H1 (cell line): ENCODE measurements around the gene METTL14. TPM values are rescaled to one million over a fixed set of nuclear protein-coding genes. Genes with fewer than 3 reads are reported as not detected.

Experiments
- CTCF ChIA-PET: fragments of 300-600 bp; sonication (Branson Sonifier 250); formaldehyde crosslinking; loops from one replicate; lab custom pipeline; 2021; ENCODE audit not compliant: partially characterized antibody; lab: Charles Lee
- POLR2A ChIA-PET: fragments of 300-600 bp; sonication (Branson Sonifier 250); formaldehyde crosslinking; loops from one replicate; lab custom pipeline; 2021; ENCODE audit warnings: inconsistent platforms; ENCODE audit not compliant: partially characterized antibody; lab: Charles Lee
- DNase-seq, 2 experiments: peaks; one replicate each; pipeline versions ENCODE4 v3.0.0 to v3.0.0-alpha.2; 2010 to 2022; ENCODE audit warnings: low spot score in 2 of 2, low read depth in 1 of 2, mixed read lengths in 1 of 2
- FAIRE-seq: peaks from 2 replicates; lab custom pipeline; 2011; peaks lifted over from hg19 to GRCh38; lab: Jason Lieb, UNC
- H2AFZ ChIP-seq: 2 replicates; pipeline ENCODE4 v1.8.1; 2012; ENCODE audit warnings: low read length, inconsistent platforms
- H2AK5ac ChIP-seq: 2 replicates; pipeline ENCODE4 v1.6.1; 2013; ENCODE audit warnings: low read depth, low read length
- H2BK120ac ChIP-seq: replicated peaks from 2 replicates; pipeline ENCODE3; 2013; ENCODE audit warnings: low read depth, low read length, inconsistent platforms
- H2BK12ac ChIP-seq: 2 replicates; pipeline ENCODE4 v1.6.1; 2013; ENCODE audit warnings: low read depth, low read length
- H2BK15ac ChIP-seq: 2 replicates; pipeline ENCODE4 v1.6.1; 2013; ENCODE audit warnings: low read length
- H2BK20ac ChIP-seq: 2 replicates; pipeline ENCODE4 v1.6.1; 2013; ENCODE audit warnings: low read length
- H2BK5ac ChIP-seq: 2 replicates; pipeline ENCODE4 v1.6.1; 2013; ENCODE audit warnings: low read depth, low read length
- H3K14ac ChIP-seq: 2 replicates; pipeline ENCODE4 v1.6.1; 2013; ENCODE audit warnings: inconsistent platforms; ENCODE audit not compliant: insufficient read length
- H3K18ac ChIP-seq: 2 replicates; pipeline ENCODE4 v1.6.1; 2013; ENCODE audit warnings: low read length; ENCODE audit errors: extremely low read depth
- H3K23ac ChIP-seq: 2 replicates; pipeline ENCODE4 v1.6.1; 2013; ENCODE audit warnings: inconsistent platforms; ENCODE audit not compliant: insufficient read length
- H3K23me2 ChIP-seq: 2 replicates; pipeline ENCODE4 v1.6.1; 2013; ENCODE audit warnings: low read depth, low read length
- H3K27ac ChIP-seq: 2 replicates; pipeline ENCODE4 v1.6.1; 2011; ENCODE audit warnings: low read depth, low read length, inconsistent platforms
- H3K27me3 ChIP-seq, 4 experiments: replicated peaks in 1 of 4; 1 replicate in 1 of 4; 2 replicates in 3 of 4; pipeline versions ENCODE4 v1.6.1 to v1.8.1; 2011 to 2013; ENCODE audit warnings: low read length in 3 of 4, mild to moderate bottlenecking in 3 of 4, inconsistent platforms in 2 of 4, mixed read lengths in 2 of 4, moderate library complexity in 1 of 4; ENCODE audit not compliant: control insufficient read depth in 3 of 4, insufficient read depth in 3 of 4; ENCODE audit errors: extremely low read depth in 1 of 4
- H3K36me3 ChIP-seq, 4 experiments: 2 replicates each; pipeline versions ENCODE4 v1.6.1 to v1.8.1; 2011 to 2013; ENCODE audit warnings: mild to moderate bottlenecking in 4 of 4, low read length in 3 of 4, moderate library complexity in 2 of 4, control low read depth in 1 of 4, inconsistent platforms in 1 of 4; ENCODE audit not compliant: insufficient read depth in 4 of 4, control insufficient read depth in 2 of 4
- H3K4ac ChIP-seq: replicated peaks from 2 replicates; pipeline ENCODE3; 2013; ENCODE audit warnings: low read length, low read depth, mixed read lengths, inconsistent platforms; ENCODE audit not compliant: insufficient read length
- H3K4me1 ChIP-seq, 4 experiments: replicated peaks in 1 of 4; 1 replicate in 1 of 4; 2 replicates in 3 of 4; pipeline versions ENCODE4 v1.6.1 to v1.8.1; 2011 to 2013; ENCODE audit warnings: low read length in 3 of 4, inconsistent platforms in 2 of 4, mixed read lengths in 1 of 4; ENCODE audit not compliant: insufficient read depth in 4 of 4, control insufficient read depth in 3 of 4
- H3K4me2 ChIP-seq, 2 experiments: 2 replicates each; pipeline versions ENCODE4 v1.6.1 to v1.8.1; 2011 to 2013; ENCODE audit warnings: low read depth in 2 of 2, low read length in 2 of 2, control low read depth in 1 of 2, inconsistent platforms in 1 of 2, mild to moderate bottlenecking in 1 of 2; ENCODE audit not compliant: insufficient read depth in 1 of 2
- H3K4me3 ChIP-seq, 4 experiments: fragments of 200-600, 300-600 bp in 1 of 4; sonication (generic), shearing (Covaris generic), sonication (Bioruptor Twin) in 1 of 4; 2 replicates each; pipeline versions ENCODE4 v1.5.1 to v1.8.1; 2011 to 2016; ENCODE audit warnings: low read length in 4 of 4, low read depth in 3 of 4, control low read depth in 2 of 4, inconsistent platforms in 2 of 4, mild to moderate bottlenecking in 2 of 4, mixed read lengths in 1 of 4, moderate library complexity in 1 of 4; ENCODE audit not compliant: insufficient read depth in 2 of 4; ENCODE audit errors: extremely low read depth in 1 of 4
- H3K56ac ChIP-seq: replicated peaks from 2 replicates; pipeline ENCODE3; 2013; ENCODE audit warnings: low read depth, mild to moderate bottlenecking, mixed read lengths, low read length, inconsistent platforms; ENCODE audit not compliant: insufficient read length
- H3K79me1 ChIP-seq: 2 replicates; pipeline ENCODE4 v1.6.1; 2013; ENCODE audit warnings: low read depth, low read length, control low read depth
- H3K79me2 ChIP-seq, 2 experiments: 2 replicates each; pipeline versions ENCODE4 v1.6.1 to v1.8.1; 2012 to 2013; ENCODE audit warnings: low read length in 2 of 2, mild to moderate bottlenecking in 2 of 2, inconsistent platforms in 1 of 2; ENCODE audit not compliant: insufficient read depth in 2 of 2, control insufficient read depth in 1 of 2
- H3K9ac ChIP-seq, 4 experiments: replicated peaks in 1 of 4; 1 replicate in 1 of 4; 2 replicates in 3 of 4; pipeline versions ENCODE4 v1.6.1 to v1.8.1; 2011 to 2013; ENCODE audit warnings: low read depth in 3 of 4, low read length in 3 of 4, control low read depth in 2 of 4, mild to moderate bottlenecking in 2 of 4, moderate library complexity in 2 of 4, inconsistent platforms in 1 of 4; ENCODE audit errors: extremely low read depth in 1 of 4
- H3K9me3 ChIP-seq, 2 experiments: 2 replicates each; pipeline versions ENCODE4 v1.6.1 to v1.8.1; 2012 to 2013; ENCODE audit warnings: mild to moderate bottlenecking in 2 of 2, moderate library complexity in 2 of 2, control low read depth in 1 of 2, inconsistent platforms in 1 of 2, low read depth in 1 of 2, low read length in 1 of 2, mixed read lengths in 1 of 2; ENCODE audit not compliant: insufficient read depth in 2 of 2
- H4K20me1 ChIP-seq, 2 experiments: replicated peaks in 1 of 2; 2 replicates each; pipeline versions ENCODE3 to v1.8.1; 2011 to 2013; ENCODE audit warnings: inconsistent platforms in 2 of 2, low read length in 2 of 2, mild to moderate bottlenecking in 1 of 2; ENCODE audit not compliant: insufficient read depth in 2 of 2, control insufficient read depth in 1 of 2
- H4K5ac ChIP-seq: 2 replicates; pipeline ENCODE4 v1.6.1; 2013; ENCODE audit warnings: low read length, low read depth, mixed read lengths, inconsistent platforms; ENCODE audit not compliant: insufficient read length
- H4K8ac ChIP-seq: 2 replicates; pipeline ENCODE4 v1.8.0; 2013; ENCODE audit warnings: mild to moderate bottlenecking, moderate library complexity, low read length, inconsistent platforms; ENCODE audit not compliant: insufficient read depth; ENCODE audit errors: extremely low read depth
- H4K91ac ChIP-seq: replicated peaks from 2 replicates; pipeline ENCODE3; 2013; ENCODE audit warnings: low read length, mixed read lengths, inconsistent platforms; ENCODE audit not compliant: insufficient read length
- BRCA1 ChIP-seq: IDR thresholded peaks from 2 replicates; pipeline ENCODE4 v1.6.1; 2012; ENCODE audit warnings: low read depth, low read length, improper control_type of control experiment
- FOSL1 ChIP-seq: IDR thresholded peaks from 2 replicates; pipeline ENCODE4 v1.6.1; 2011; ENCODE audit warnings: mild to moderate bottlenecking, low read depth, low read length, moderate library complexity; ENCODE audit not compliant: insufficient read depth
- HDAC2 ChIP-seq, 2 experiments: fragments of 300-600 bp in 1 of 2; sonication (generic) in 1 of 2; IDR thresholded peaks; 2 replicates each; pipeline ENCODE4 v1.6.1; 2011 to 2012; ENCODE audit warnings: low read depth in 2 of 2, low read length in 2 of 2, mild to moderate bottlenecking in 2 of 2, moderate library complexity in 2 of 2, borderline replicate concordance in 1 of 2, inconsistent platforms in 1 of 2
- HDAC6 ChIP-seq: IDR thresholded peaks from one replicate; pipeline ENCODE4 v1.7.1; 2012; ENCODE audit warnings: low read depth, mild to moderate bottlenecking, inconsistent platforms, low read length, moderate library complexity
- JUN ChIP-seq: IDR thresholded peaks from 2 replicates; pipeline ENCODE4 v1.6.1; 2011; ENCODE audit warnings: low read depth, mild to moderate bottlenecking, improper control_type of control experiment, low read length
- POLR2A ChIP-seq, 2 experiments: IDR thresholded peaks; 1 replicate in 1 of 2; 2 replicates in 1 of 2; pipeline ENCODE4 v1.6.1; 2011; ENCODE audit warnings: low read depth in 2 of 2, low read length in 2 of 2, mild to moderate bottlenecking in 2 of 2; ENCODE audit errors: control extremely low read depth in 1 of 2
- SP4 ChIP-seq: IDR thresholded peaks from 2 replicates; pipeline ENCODE4 v1.6.1; 2012; ENCODE audit warnings: low read length, inconsistent platforms
- SUZ12 ChIP-seq: fragments of 200-600 bp; sonication (generic); IDR thresholded peaks from 2 replicates; pipeline ENCODE4 v1.6.1; 2012; ENCODE audit warnings: mild to moderate bottlenecking, inconsistent platforms, low read length, moderate library complexity, mixed read lengths
- TAF1 ChIP-seq: IDR thresholded peaks from 2 replicates; pipeline ENCODE4 v1.6.1; 2011; ENCODE audit warnings: mild to moderate bottlenecking, low read depth, low read length
- TBP ChIP-seq: IDR thresholded peaks from 2 replicates; pipeline ENCODE4 v1.6.1; 2011; ENCODE audit warnings: low read depth, low read length, improper control_type of control experiment
- TCF12 ChIP-seq: IDR thresholded peaks from 2 replicates; pipeline ENCODE4 v1.6.1; 2011; ENCODE audit warnings: low read depth, mild to moderate bottlenecking, low read length
- TEAD4 ChIP-seq: IDR thresholded peaks from 2 replicates; pipeline ENCODE4 v1.6.1; 2012; ENCODE audit warnings: low read depth, low read length, inconsistent platforms, mixed read lengths
- WGBS, 2 experiments: shearing (Covaris generic) in 1 of 2; methylation state at CpG; one replicate each; pipeline versions ENCODE4 v1.1.6 to v1.1.7; 2013 to 2015; ENCODE audit warnings: low lambda C conversion rate in 2 of 2, mixed read lengths in 2 of 2, inconsistent platforms in 1 of 2, low coverage in 1 of 2, missing lambda C conversion rate in 1 of 2; ENCODE audit not compliant: insufficient replicate concordance in 2 of 2, insufficient coverage in 1 of 2, insufficient read length in 1 of 2; ENCODE audit errors: extremely low coverage in 1 of 2, missing lambda C conversion rate in 1 of 2; 5-methylcytosine and 5-hydroxymethylcytosine counted together
- polyA plus RNA-seq, 7 experiments: library from polyadenylated mRNA; depleted of rRNA in 3 of 7; stranded (reverse) in 5 of 7; unstranded in 2 of 7; fragments of >200 nt in 5 of 7; fragments of 200-250 nt in 2 of 7; gene quantifications; 1 replicate in 5 of 7; 2 replicates in 1 of 7; 4 replicates in 1 of 7; pipeline versions ENCODE4 v1.2.1 to v1.2.3, GENCODE V29; 2011 to 2013; ENCODE audit warnings: missing spikeins in 2 of 7, mixed read lengths in 2 of 7
- total RNA-seq: library from RNA; stranded (reverse); fragmentation: NEBNext Ultra II Directional; extraction: Animal tissue kit (Norgen Biotek cat#: 25700); gene quantifications from 2 replicates; pipeline ENCODE4 v1.2.1, GENCODE V29; 2021
- TF ChIP-seq, protein P1 (sequence below), 3 experiments: IDR thresholded peaks; 1 replicate in 2 of 3; 2 replicates in 1 of 3; pipeline versions ENCODE4 v1.5.1 to v1.6.1; 2011; ENCODE audit warnings: low read length in 3 of 3, mild to moderate bottlenecking in 3 of 3, inconsistent platforms in 2 of 3, low read depth in 1 of 3, moderate library complexity in 1 of 3; ENCODE audit not compliant: insufficient read depth in 1 of 3; ENCODE audit errors: control extremely low read depth in 1 of 3

The METTL14 gene
- total and polyA plus RNA-seq, 2 of the 8 experiments (the other 6 are each of a cell fraction or from before 2014, with no cell fraction given), result 8.8 to 57.3 TPM

DNA sequence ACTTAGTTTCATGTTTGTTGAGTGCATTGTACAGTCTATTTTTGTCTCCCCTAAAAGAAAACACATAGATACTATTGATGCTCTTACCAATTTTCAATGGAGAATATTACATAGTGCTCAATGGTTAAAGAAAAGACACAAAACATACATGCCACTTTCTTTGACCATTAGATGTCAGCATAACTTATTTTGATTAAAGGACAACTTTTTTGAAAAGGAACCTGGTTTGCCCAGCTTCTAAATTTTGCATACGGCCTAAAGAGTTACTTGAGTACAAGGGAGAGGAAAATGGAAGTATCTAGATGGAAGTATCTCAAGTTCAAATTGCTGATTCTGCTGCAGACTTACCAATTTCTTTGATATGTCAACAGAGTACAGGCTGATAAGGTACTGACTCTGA lies 68.5 kb downstream of the METTL14 start:
- Histone ChIP-seq H3K27me3 (no peaks in the 10 kb centered on the region), H3K18ac (no peak overlapping the region), H3K14ac (no peak overlapping the region), H3K23me2 (no peaks in the 10 kb centered on the region), H3K79me1 (no peaks in the 10 kb centered on the region), H3K4me2 (no peak overlapping the region), H3K4ac (no peak overlapping the region), H2BK12ac (no peak overlapping the region), H4K20me1 (no peaks in the 10 kb centered on the region), H2AFZ (no peak overlapping the region), H2BK15ac (no peak overlapping the region), H3K27ac (no peak overlapping the region), H3K36me3 (peaks cover 4 to 37% (median 19%) of the 10 kb centered on the region in 4 experiments; a peak in 7 of 8 replicates), H4K8ac (no peak overlapping the region), H3K4me3 (no peak overlapping the region), H3K9ac (no peak overlapping the region), H4K91ac (no peak overlapping the region), H2BK20ac (no peak overlapping the region), H3K56ac (no peak overlapping the region), H3K23ac (no peak overlapping the region), H3K9me3 (no peaks in the 10 kb centered on the region), H2BK5ac (no peak overlapping the region), H2BK120ac (no peak overlapping the region), H4K5ac (no peak overlapping the region), H3K4me1 (peaks cover 0 to 4% (median 0%) of the 10 kb centered on the region in 4 experiments; a peak in 2 of 7 replicates), H3K79me2 (no peaks in the 10 kb centered on the region), H2AK5ac (no peak overlapping the region)
- ChIA-PET POLR2A (no interaction called here), CTCF (interaction anchor here (0.9 to 3.2 kb wide), 4 partner anchors 11 to 137 kb away, joined by 3 to 16 read pairs (median 4); no protein-coding TSS in a partner anchor)
- WGBS, 2 experiments, result 89% methylated on average over 1 of the region's 1 CpG; no CpG with 5 or more reads in 1 of the 2 experiments
- DNase-seq (no peak), FAIRE-seq (no peak)
- no peak for TF ChIP-seq SP4
- no peak for TF ChIP-seq HDAC6
- TF ChIP-seq, protein P1, sequence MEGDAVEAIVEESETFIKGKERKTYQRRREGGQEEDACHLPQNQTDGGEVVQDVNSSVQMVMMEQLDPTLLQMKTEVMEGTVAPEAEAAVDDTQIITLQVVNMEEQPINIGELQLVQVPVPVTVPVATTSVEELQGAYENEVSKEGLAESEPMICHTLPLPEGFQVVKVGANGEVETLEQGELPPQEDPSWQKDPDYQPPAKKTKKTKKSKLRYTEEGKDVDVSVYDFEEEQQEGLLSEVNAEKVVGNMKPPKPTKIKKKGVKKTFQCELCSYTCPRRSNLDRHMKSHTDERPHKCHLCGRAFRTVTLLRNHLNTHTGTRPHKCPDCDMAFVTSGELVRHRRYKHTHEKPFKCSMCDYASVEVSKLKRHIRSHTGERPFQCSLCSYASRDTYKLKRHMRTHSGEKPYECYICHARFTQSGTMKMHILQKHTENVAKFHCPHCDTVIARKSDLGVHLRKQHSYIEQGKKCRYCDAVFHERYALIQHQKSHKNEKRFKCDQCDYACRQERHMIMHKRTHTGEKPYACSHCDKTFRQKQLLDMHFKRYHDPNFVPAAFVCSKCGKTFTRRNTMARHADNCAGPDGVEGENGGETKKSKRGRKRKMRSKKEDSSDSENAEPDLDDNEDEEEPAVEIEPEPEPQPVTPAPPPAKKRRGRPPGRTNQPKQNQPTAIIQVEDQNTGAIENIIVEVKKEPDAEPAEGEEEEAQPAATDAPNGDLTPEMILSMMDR (IDR thresholded peaks at IDR 0.05; ENCODE audit: control extremely low read depth in 1 of 3, insufficient read depth in 1 of 3, low read depth in 1 of 3, low read length in 3 of 3), result no peak
- no peak for TF ChIP-seq TBP
- TF ChIP-seq BRCA1, result no peak
- TF ChIP-seq TEAD4, result no peak
- TF ChIP-seq SUZ12, result no peak
- TF ChIP-seq FOSL1, result no peak
- TF ChIP-seq TCF12, result no peak
- TF ChIP-seq HDAC2 (IDR thresholded peaks at IDR 0.05; ENCODE audit: borderline replicate concordance in 1 of 2, low read depth in 2 of 2, low read length in 2 of 2), result no peak
- no peak for TF ChIP-seq JUN
- TF ChIP-seq POLR2A (IDR thresholded peaks at IDR 0.05; ENCODE audit: control extremely low read depth in 1 of 2, low read depth in 2 of 2, low read length in 2 of 2), result no peak
- TF ChIP-seq TAF1, result no peak
